Measurements from ENCODE around the gene SMAD4. TPM values are rescaled to one million over a fixed set of nuclear protein-coding genes. Genes with fewer than 3 reads are reported as not detected.

Gene SMAD4
- total and polyA plus RNA-seq, 2 experiments from 2014 or later: 41.9 to 103 TPM

DNA sequence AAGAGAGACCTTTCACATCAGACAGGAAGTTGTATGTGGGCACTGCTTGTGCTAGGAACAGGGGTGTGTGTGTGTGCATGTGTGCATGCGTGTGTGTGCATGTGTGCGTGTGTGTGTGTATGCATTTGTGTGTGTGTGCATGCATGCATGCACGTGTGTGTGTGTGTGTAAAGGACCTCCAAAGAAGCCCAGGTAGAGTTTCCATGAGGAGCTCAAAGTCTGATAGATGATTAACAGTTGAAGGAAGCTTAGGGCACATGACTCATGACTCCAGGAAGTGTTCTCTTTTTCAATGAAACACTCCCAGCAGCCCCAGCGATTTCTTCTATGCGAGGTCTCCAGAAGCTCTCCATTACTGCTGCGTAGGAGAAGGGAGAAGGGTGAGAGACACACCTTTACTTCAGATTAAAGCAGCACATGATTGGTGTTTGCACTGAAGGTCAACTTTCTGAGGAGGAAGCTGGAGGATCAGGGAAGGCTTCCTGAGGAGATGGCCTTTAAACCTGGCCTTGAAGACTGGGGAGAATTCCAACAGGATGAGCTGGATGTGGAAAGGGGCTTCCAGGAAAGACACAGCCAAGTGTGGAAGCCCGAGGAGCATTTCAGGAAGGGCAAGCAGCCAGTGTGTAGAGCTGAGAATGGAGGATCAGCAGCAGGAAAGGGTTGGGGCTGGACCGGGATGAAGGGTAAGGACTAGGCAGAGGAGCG, 77.7 kb downstream of the SMAD4 start:
- Mint-ChIP-seq H3K9me3 (peaks cover 16% of the 10 kb centered on the region), H3K27me3 (ENCODE audit: insufficient read depth, low read depth, poor library complexity) (peaks cover 3% of the 10 kb centered on the region), H3K36me3 (ENCODE audit: low read depth) (peaks cover 16% of the 10 kb centered on the region), H3K4me3 (no peak overlapping the region), H3K27ac (no peak overlapping the region), H3K4me1 (peaks cover 5% of the 10 kb centered on the region; the same call in 2 of the 3 replicates)
- H2AFZ ChIP-seq: 0 out of 2 replicates have a peak overlapping the region, but pooled peaks have one; percentile 10
- H3K4me3 ChIP-seq: no peak overlapping the region
- no peaks in the 10 kb centered on the region for H4K20me1 ChIP-seq (replicated peaks; ENCODE audit: insufficient read depth)
- H3K4me1 ChIP-seq (ENCODE audit: insufficient read depth): no peaks in the 10 kb centered on the region
- DNase-seq (ENCODE audit: low spot score) (no peak), ATAC-seq (no peak)
- H3K4me2 ChIP-seq: no peak overlapping the region
- H3F3A ChIP-seq (replicated peaks; ENCODE audit: low read depth): no peaks in the 10 kb centered on the region
- TF ChIP-seq EZH2 (IDR thresholded peaks at IDR 0.05; ENCODE audit: low read depth, unreplicated experiment) (no peak), ZNF331 (CRISPR knock-in tag; IDR thresholded peaks at IDR 0.05; ENCODE audit: low read depth) (no peak), POLR2AphosphoS5 (IDR thresholded peaks at IDR 0.05; ENCODE audit: low read depth) (no peak), EZH2phosphoT487 (IDR thresholded peaks at IDR 0.05; ENCODE audit: unreplicated experiment) (no peak), NANOG (IDR thresholded peaks at IDR 0.05; ENCODE audit: borderline replicate concordance) (no peak), JUNB (IDR thresholded peaks at IDR 0.05; ENCODE audit: unreplicated experiment) (no peak), ZNF114 (CRISPR knock-in tag; IDR thresholded peaks at IDR 0.05) (no peak)
- TF ChIP-seq, protein P1, sequence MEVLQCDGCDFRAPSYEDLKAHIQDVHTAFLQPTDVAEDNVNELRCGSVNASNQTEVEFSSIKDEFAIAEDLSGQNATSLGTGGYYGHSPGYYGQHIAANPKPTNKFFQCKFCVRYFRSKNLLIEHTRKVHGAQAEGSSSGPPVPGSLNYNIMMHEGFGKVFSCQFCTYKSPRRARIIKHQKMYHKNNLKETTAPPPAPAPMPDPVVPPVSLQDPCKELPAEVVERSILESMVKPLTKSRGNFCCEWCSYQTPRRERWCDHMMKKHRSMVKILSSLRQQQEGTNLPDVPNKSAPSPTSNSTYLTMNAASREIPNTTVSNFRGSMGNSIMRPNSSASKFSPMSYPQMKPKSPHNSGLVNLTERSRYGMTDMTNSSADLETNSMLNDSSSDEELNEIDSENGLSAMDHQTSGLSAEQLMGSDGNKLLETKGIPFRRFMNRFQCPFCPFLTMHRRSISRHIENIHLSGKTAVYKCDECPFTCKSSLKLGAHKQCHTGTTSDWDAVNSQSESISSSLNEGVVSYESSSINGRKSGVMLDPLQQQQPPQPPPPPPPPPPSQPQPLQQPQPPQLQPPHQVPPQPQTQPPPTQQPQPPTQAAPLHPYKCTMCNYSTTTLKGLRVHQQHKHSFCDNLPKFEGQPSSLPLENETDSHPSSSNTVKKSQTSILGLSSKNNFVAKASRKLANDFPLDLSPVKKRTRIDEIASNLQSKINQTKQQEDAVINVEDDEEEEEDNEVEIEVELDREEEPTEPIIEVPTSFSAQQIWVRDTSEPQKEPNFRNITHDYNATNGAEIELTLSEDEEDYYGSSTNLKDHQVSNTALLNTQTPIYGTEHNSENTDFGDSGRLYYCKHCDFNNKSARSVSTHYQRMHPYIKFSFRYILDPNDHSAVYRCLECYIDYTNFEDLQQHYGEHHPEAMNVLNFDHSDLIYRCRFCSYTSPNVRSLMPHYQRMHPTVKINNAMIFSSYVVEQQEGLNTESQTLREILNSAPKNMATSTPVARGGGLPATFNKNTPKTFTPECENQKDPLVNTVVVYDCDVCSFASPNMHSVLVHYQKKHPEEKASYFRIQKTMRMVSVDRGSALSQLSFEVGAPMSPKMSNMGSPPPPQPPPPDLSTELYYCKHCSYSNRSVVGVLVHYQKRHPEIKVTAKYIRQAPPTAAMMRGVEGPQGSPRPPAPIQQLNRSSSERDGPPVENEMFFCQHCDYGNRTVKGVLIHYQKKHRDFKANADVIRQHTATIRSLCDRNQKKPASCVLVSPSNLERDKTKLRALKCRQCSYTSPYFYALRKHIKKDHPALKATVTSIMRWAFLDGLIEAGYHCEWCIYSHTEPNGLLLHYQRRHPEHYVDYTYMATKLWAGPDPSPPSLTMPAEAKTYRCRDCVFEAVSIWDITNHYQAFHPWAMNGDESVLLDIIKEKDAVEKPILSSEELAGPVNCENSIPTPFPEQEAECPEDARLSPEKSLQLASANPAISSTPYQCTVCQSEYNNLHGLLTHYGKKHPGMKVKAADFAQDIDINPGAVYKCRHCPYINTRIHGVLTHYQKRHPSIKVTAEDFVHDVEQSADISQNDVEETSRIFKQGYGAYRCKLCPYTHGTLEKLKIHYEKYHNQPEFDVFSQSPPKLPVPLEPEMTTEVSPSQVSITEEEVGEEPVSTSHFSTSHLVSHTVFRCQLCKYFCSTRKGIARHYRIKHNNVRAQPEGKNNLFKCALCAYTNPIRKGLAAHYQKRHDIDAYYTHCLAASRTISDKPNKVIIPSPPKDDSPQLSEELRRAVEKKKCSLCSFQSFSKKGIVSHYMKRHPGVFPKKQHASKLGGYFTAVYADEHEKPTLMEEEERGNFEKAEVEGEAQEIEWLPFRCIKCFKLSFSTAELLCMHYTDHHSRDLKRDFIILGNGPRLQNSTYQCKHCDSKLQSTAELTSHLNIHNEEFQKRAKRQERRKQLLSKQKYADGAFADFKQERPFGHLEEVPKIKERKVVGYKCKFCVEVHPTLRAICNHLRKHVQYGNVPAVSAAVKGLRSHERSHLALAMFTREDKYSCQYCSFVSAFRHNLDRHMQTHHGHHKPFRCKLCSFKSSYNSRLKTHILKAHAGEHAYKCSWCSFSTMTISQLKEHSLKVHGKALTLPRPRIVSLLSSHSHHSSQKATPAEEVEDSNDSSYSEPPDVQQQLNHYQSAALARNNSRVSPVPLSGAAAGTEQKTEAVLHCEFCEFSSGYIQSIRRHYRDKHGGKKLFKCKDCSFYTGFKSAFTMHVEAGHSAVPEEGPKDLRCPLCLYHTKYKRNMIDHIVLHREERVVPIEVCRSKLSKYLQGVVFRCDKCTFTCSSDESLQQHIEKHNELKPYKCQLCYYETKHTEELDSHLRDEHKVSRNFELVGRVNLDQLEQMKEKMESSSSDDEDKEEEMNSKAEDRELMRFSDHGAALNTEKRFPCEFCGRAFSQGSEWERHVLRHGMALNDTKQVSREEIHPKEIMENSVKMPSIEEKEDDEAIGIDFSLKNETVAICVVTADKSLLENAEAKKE (CRISPR knock-in tag; IDR thresholded peaks at IDR 0.05): no peak
- TF ChIP-seq, protein P2, sequence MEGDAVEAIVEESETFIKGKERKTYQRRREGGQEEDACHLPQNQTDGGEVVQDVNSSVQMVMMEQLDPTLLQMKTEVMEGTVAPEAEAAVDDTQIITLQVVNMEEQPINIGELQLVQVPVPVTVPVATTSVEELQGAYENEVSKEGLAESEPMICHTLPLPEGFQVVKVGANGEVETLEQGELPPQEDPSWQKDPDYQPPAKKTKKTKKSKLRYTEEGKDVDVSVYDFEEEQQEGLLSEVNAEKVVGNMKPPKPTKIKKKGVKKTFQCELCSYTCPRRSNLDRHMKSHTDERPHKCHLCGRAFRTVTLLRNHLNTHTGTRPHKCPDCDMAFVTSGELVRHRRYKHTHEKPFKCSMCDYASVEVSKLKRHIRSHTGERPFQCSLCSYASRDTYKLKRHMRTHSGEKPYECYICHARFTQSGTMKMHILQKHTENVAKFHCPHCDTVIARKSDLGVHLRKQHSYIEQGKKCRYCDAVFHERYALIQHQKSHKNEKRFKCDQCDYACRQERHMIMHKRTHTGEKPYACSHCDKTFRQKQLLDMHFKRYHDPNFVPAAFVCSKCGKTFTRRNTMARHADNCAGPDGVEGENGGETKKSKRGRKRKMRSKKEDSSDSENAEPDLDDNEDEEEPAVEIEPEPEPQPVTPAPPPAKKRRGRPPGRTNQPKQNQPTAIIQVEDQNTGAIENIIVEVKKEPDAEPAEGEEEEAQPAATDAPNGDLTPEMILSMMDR (conservative IDR thresholded peaks at IDR 0.05; ENCODE audit: low read depth in 2 of 2): no peak
- no peaks in the 10 kb centered on the region; the same call in 1 of the 2 replicates for H3K36me3 ChIP-seq (ENCODE audit: insufficient read depth)
- H3K27me3 ChIP-seq (ENCODE audit: insufficient read depth): no peaks in the 10 kb centered on the region
- no peaks in the 10 kb centered on the region for H3K9me2 ChIP-seq (ENCODE audit: insufficient read depth)
- no peaks in the 10 kb centered on the region for H3K79me2 ChIP-seq (replicated peaks; ENCODE audit: insufficient read depth)
- no peak overlapping the region for H3K27ac ChIP-seq (ENCODE audit: low read depth)
